ENCODE results near the gene KLHL21. TPM values are rescaled to one million over a fixed set of nuclear protein-coding genes. Genes with fewer than 3 reads are reported as not detected.
"Not testable (repeated sequence)": the region's sequence is repeated elsewhere in the genome, so short reads cannot be mapped to it uniquely, and the experiment has no call there.

Gene KLHL21
- polyA plus RNA-seq (ENCODE audit: insufficient read length): 13.1 TPM
- long read RNA-seq, donor 1, full-length matches to known transcripts: 7 of 7 reads
- long read RNA-seq, donor 1, partial matches to known transcripts: 0 of 7 reads
- long read RNA-seq, donor 1, other reads (novel, unspliced or antisense): 0 of 7 reads
- long read RNA-seq, donor 2, full-length matches to known transcripts: 9 of 31 reads
- long read RNA-seq, donor 2, partial matches to known transcripts: 9 of 31 reads
- long read RNA-seq, donor 2, other reads (novel, unspliced or antisense): 13 of 31 reads
- long read RNA-seq, donor 3, full-length matches to known transcripts: 7 of 7 reads
- long read RNA-seq, donor 3, partial matches to known transcripts: 0 of 7 reads
- long read RNA-seq, donor 3, other reads (novel, unspliced or antisense): 0 of 7 reads
- long read RNA-seq, donor 4: 0 reads
- long read RNA-seq, donor 5, full-length matches to known transcripts: 9 of 9 reads
- long read RNA-seq, donor 5, partial matches to known transcripts: 0 of 9 reads
- long read RNA-seq, donor 5, other reads (novel, unspliced or antisense): 0 of 9 reads
- long read RNA-seq, donor 6, full-length matches to known transcripts: 3 of 3 reads
- long read RNA-seq, donor 6, partial matches to known transcripts: 0 of 3 reads
- long read RNA-seq, donor 6, other reads (novel, unspliced or antisense): 0 of 3 reads
- long read RNA-seq, donor 7, full-length matches to known transcripts: 5 of 5 reads
- long read RNA-seq, donor 7, partial matches to known transcripts: 0 of 5 reads
- long read RNA-seq, donor 7, other reads (novel, unspliced or antisense): 0 of 5 reads
- long read RNA-seq, donor 8, full-length matches to known transcripts: 3 of 3 reads
- long read RNA-seq, donor 8, partial matches to known transcripts: 0 of 3 reads
- long read RNA-seq, donor 8, other reads (novel, unspliced or antisense): 0 of 3 reads

GRCh38 chr1:6602669-6603237, at the start of gene KLHL21:
KLHL21 (minus strand) TSS chr1:6602869; CDS start chr1:6602817, 52 bp downstream.
- no peak for DNase-seq

DNA sequence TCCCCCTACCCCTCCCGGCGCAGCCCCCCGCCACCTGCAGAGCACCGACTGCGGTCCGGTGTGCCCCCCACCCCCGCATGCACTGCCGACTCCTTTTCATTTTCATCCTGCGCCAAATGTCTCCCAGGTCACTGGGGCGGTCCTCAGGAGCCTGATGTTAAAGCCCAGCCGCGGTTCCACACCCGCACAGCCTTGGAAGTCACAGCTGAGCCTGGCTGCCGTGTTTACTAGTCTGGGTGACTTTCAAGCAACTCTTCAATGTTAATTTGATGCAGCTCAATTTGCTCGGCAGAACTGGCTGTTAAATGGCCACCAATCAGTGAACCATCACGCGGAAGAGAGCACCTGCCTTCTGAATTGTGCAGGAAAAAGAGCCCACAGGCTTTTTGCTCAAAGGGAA, 49.2 kb upstream of the KLHL21 start:
- DNase-seq: no peak

GRCh38 chr1:6648556-6648955, 45.9 kb upstream of the KLHL21 start:
- no peak for DNase-seq

GRCh38 chr1:6646499-6647148, 44.0 kb upstream of the KLHL21 start:
- peak; percentile 55 for DNase-seq

GRCh38 chr1:6645018-6645417, 42.3 kb upstream of the KLHL21 start:
- DNase-seq: peak; percentile 61

DNA sequence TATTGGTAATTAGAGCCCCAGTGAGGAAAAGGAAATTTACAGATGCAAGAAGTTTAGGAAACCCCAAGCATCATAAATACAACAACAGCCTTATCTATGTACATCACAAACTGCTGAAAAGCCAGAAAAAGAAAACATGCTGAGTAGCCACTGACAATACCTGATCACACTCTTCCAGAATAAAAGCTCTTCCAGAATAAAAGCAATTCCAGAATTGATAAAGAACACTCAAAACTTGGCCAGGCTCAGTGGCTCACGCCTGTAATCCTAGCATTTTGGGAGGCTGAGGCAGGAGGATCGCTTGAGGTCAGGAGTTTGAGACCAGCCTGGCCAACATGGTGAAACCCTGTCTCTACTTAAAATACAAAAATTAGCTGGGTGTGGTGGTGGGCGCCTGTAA, 38.2 kb upstream of the KLHL21 start:
- not testable (repeated sequence) for DNase-seq

DNA sequence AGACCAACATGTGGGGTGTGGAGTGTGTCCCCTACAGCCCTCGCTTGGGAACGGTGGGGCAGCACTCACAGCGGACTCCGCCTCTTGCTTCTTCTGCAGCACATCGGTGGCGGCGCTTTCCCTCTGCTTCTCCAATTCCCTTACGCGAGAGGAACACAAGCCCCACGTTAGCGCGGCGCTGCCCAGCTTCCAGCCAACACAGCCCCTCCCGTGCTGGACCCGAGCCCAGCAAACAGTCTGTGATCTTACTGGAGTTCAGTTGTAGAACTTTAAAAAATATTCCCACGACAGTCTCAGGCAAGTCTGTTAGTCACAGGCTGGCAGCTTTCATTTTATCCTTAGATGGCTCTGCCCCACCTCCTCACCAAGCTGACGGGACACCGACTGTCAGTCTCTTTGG, 35.6 kb upstream of the KLHL21 start:
- DNase-seq: no peak

DNA sequence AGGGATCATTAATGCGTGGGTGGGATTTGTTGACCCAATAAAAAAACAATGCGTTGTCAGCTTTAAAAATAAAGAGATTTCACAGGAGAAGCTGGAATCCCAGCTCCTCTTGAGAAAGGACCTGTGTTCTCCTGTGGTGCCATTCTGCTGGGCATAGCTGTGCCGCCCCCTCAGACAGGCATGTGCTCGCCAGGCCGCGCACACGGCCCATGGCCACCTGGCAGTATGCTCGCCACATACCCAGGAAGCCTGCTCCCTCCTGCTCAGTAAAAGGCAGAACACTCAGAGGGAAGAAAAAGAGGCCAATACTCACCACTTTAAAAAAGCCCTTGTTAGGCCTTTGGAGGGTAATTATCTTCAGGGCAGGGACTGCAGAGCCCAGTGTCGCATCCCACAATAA, 35.1 kb upstream of the KLHL21 start:
- no peak for DNase-seq

DNA sequence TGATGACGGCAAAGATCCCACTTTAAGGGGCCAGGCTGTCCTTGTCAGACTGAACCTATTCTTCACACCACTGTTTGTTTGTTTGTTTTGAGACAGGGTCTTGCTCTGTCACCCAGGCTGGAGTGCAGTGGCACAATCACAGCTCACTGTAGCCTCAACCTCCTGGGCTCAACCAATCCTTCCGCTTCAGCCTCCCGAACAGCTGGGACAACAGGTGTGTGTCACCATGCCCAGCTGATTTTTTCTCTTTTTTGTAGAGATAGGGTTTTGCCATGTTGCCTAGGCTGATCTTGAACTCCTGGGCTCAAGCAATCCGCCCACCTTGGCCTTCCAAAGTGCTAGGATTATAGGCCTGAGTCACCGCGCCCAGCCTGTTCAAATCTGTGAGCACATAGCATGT, 34.1 kb upstream of the KLHL21 start:
- DNase-seq: not testable (repeated sequence)

DNA sequence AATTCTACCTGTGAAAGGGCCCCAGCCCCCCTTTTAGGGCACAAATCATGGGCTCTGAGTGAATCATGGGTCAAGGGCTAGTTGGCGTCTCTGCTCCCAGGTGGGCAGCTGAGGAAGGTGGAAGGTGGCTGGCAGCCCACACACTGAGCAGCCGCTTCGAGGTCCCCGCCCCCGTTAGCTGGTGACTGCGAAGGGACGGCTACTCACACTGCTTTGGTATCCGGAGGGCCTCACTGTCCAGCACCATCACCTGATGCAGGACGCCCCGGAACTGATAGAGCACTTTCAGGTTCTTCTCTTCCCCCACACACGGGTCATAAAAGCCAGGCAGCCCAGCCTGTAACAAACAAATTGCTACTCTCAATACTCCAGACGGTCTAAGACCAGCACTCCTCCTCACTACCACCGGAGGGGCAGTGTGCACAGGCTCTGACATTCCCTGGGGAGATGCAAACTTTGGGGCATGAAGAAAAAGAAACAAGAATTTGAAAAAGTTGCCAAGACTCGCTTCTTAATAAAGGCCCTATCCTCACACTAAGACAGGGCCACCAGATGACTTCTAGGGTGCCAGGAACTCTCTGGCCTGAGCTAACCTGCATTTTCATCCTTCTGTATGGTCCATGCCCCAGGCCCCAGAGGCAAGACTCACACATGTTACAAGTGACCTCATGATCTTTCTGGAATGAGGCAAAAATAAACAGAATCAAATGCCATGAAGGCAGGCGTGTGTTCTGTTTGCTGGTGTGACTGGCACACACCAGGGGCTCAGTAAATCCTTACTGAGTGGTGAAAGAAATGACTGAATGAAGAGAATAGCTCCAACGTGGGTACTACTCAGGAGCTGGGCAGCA, 33.5 kb upstream of the KLHL21 start:
- no peak for DNase-seq

DNA sequence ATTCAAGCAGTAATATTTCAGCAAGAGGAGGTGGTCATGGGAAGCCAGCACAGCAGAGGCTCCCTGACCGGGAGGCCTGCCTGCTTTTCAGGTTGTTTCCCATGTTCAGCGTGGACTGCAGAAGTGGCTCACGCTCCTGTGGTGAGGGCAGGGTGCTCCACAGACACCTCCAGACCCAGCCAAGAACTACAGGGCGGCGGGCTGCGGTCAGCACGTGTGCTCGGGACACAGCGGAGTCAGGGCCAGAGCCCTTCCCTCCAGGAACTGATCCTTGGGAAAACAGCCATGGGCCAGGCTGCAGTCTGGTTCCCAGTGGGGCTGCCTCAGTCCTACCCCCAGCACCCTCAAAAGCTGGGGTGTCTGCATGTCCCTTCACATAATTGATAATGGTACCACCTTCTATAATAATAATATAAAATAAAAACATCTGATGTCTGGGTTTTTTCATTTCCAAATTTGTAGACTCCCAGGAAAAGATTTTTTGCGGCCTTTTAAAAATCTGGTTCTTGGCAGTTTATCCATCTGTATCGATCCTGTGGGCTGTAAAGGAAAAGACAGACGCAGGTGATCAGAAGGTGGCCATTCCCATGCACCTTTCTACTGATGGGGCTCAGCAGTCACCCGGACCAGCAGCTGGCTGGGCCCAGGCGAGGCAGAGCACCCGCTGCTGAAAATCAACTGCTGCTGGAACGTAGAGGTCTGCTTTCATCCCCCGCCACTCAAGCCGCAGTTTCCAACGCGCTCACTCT, 32.7 kb upstream of the KLHL21 start:
- no peak for DNase-seq

DNA sequence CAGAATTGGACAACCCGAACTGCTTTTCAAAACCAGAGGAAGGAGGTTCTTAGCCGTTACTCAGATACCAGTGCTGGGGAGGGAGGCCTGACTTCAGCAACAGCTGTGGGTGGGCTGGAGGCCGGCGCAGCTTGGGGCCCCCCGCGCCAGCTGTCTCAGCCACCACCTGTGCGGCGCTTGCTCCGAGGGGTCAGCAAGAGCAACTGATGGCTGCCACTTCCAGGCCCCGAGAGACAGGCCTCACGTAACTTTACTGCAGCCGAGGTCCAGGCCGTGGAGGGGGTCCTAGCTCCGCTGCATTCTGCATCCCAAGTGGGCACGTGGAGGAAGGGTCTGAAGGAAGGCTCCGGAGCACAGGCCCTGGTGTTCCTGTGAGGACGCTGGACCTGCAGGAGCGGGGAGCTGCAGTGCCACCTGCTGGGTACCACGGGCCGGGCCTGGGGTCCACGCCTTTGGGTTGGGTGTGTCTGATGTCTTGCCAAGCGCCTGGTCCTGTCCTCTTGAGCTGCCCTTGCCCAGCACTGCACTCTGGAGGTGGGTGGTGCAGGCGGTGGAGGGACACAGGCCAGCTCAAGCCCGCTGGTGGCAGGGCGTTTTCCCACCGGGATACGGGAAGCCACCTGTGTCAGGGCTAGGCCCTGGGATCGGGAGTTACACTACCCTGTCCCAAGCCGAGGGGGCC, 31.8 kb upstream of the KLHL21 start:
- no peak for DNase-seq

DNA sequence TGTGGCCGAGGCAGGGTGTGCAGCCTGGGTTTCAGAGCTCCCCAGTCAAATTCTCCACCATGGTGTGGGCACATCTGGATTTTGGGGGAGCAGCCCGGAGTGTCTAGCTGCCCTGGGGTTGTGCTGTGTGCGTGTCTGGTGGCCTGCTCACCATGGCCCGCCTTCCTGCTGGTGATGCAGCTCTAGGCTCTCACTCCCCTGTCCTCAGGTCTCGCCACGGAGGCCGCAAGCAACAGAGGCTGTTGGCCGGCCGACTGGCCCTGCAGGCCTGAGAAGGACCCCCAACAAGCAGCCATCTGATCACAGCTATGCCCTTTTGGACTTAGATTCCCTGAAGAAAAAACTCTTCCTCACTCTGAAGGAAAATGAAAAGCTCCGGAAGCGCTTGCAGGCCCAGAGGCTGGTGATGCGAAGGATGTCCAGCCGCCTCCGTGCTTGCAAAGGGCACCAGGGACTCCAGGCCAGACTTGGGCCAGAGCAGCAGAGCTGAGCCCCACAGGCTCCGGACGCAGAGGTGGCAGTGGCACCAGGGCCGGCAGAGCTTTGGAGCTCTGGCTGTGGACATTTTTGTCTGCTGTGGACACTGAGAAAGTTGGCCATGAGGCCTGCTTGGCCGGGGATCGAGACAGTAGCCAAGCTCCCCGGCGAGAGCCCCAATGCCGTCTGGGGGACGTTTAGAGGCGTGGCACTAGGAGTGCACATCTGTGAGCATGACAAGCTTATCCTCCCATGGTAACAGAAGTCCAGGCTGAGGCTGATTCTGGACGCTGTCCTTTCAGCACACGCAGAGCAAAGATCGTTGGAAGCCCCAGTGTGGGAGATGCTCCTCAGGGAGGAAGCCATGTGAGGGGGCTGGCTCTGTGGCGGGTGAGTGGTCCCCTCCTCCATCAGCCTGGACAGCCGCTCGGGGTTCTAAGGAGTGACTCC, 30.2 kb upstream of the KLHL21 start:
- no peak for DNase-seq

DNA sequence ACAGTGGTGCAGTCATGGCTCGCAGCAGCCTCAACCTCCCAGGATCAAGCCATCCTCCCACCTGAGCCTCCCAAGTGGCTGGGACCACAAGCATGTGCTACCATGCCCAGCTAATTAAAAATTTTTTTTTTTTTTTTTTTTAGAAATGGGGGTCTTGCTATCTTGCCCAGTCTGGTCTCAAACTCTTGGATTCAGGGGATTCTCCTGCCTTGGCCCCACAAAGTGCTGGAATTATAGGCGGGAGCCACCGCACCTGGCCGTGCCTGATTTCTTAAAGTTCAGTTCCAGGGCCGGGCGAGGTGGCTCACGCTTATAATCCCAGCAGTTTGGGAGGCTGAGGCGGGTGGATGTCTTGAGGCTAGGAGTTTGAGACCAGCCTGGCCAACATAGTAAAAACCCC, 28.4 kb upstream of the KLHL21 start:
- DNase-seq: no peak

DNA sequence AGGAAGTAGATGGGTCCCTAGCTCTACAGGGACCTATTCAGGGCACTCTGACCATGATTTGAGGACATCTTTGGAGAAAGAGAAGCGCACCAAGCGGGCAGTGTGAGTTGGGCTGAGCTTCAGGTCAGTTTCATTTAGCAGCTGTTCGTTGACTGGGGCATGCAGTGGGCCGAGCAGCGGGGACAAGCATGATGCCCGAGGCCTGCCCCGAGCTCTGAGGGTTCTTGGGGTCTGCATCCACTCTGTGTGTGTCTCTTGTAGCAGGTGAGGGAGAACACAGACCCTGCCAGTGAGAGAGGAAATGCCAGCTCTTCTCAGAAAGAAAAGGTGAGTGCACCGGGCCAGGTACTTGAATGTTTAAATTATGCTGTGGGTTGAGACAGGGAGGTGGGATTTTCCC, 27.4 kb upstream of the KLHL21 start:
- no peak for DNase-seq

DNA sequence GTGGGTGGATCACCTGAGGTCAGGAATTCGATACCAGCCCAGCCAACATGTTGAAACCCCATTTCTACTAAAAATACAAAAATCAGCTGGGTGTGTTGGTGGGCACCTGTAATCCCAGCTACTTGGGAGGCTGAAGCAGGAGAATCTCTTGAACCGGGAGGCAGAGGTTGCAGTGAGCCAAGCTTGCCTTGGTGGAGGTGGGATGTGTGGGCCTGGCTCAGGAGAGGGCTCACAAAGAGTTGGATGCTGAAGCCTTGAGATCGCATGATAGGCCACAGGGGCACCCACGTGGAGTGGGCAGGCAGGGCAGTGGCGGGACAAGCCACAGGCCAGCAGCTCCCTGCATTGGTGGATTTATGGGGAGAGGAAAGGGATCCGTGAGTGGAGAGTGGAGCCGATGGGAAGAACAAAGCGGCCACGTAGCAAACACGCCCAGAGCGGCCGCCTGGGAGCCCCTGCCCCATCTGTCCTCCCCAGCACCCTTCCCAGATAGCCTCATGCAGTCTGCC, 26.4 kb upstream of the KLHL21 start:
- no peak for DNase-seq

DNA sequence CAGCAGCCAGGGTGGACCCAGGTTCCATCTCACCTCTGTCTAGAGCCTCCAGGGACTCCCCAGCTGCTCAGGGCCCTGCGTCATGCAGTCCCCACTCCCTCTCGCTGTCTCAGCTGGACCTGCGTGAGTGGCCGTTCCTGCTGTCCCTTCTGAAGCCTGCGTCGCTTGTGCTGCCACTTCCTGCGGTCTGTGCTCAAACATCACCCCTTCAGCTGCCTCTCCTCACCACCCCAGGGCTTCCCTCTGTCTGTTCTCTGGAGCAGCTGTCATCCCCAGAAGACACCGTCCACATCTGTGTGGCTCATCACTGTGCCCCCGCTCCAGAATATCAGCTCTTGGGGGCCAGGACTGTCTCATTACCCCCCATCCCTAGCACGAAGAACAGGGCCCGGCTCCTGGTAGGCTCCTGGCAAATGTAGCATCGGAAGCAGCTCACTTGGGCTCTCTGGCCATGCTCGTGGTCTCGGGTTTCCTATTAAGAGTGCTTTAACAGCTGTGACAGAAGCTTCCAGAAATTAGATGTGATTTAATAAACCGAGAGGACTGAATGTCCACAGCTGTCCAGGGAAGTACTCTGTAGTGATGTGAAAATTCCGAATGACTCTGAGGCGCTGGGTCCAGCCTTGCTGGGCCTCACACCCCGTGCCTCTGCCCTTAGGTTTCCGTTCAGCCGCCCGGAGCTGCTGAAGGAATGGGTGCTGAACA, 25.3 kb upstream of the KLHL21 start:
- no peak for DNase-seq

DNA sequence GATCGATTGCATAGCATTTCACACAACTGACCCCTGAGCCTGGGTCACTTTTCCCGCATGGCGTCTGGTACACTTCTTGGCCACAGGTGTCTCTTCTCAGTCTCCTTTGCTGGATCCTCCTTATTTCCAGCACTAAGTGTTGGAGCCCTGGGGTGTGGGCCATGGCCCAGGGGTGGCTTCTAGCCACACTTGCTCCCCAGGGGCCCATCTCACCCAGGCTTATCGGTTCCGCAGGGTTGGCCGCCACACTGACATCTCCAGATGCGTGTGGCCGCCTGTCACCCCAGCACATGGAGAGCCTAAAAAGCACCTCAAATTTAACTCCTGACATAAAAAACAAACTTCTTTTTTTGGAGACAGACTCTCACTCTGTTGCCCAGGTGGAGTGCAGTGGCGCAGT, 24.4 kb upstream of the KLHL21 start:
- DNase-seq: no peak
